K562 (cell line): ENCODE data around the gene CD69. TPM values are rescaled to one million over a fixed set of nuclear protein-coding genes. Genes with fewer than 3 reads are reported as not detected.

ENCODE experiments used
- CREM ChIP-seq: IDR thresholded peaks from 2 replicates; pipeline ENCODE4 v1.6.1; 2014; ENCODE audit warnings: antibody characterized with exemption, low read depth
- FOXP1 ChIP-seq: sonication (generic); formaldehyde crosslinking; IDR thresholded peaks from 2 replicates; pipeline ENCODE4 v1.8.0; 2022; ENCODE audit warnings: mild to moderate bottlenecking, missing genetic modification reagents
- HINFP ChIP-seq: fragments of 450-650 bp; conservative IDR thresholded peaks from 2 replicates; pipeline ENCODE4 v1.6.1; 2016; ENCODE audit warnings: missing genetic modification characterization, low read depth, mild to moderate bottlenecking, control low read depth, missing compliant biosample characterization
- MGA ChIP-seq: fragments of 450-650 bp; IDR thresholded peaks from 2 replicates; pipeline ENCODE4 v1.6.1; 2016; ENCODE audit warnings: mild to moderate bottlenecking, moderate library complexity
- POLR2AphosphoS2 ChIP-seq: IDR thresholded peaks from 2 replicates; pipeline ENCODE4 v1.6.1; 2012; ENCODE audit warnings: low read length, improper control_type of control experiment
- PRMT5 ChIP-seq: sonication (generic); formaldehyde crosslinking; IDR thresholded peaks from 2 replicates; pipeline ENCODE4 v1.5.0; 2020; ENCODE audit warnings: missing genetic modification reagents
- SMAD1 ChIP-seq: fragments of 150-350 bp; IDR thresholded peaks from 2 replicates; pipeline ENCODE4 v1.6.1; 2014; ENCODE audit warnings: low read length, low read depth; ENCODE audit not compliant: partially characterized antibody
- SRSF9 ChIP-seq: fragments of 200-400 bp; formaldehyde crosslinking; IDR thresholded peaks from 2 replicates; pipeline ENCODE4 v1.6.1; 2017; ENCODE audit warnings: low read depth, low read length, borderline replicate concordance
- ZFP1 ChIP-seq: fragments of 450-650 bp; formaldehyde crosslinking; IDR thresholded peaks from 2 replicates; pipeline ENCODE4 v1.4.0; 2020; ENCODE audit warnings: mild to moderate bottlenecking, mixed read lengths
- ZNF583 ChIP-seq: fragments of 250-450 bp; sonication (Bioruptor Pico); IDR thresholded peaks from 2 replicates; pipeline ENCODE4 v1.4.0; 2020
- ZNF707 ChIP-seq: fragments of 250-450 bp; sonication (Bioruptor Pico); conservative IDR thresholded peaks from 2 replicates; pipeline ENCODE4 v1.8.0; 2022; ENCODE audit warnings: inconsistent platforms, mild to moderate bottlenecking, moderate library complexity
- polyA plus RNA-seq, 8 experiments: library from polyadenylated mRNA; depleted of rRNA in 4 of 8; stranded (reverse) in 5 of 8; unstranded in 3 of 8; fragments of >200 nt; fragmentation: Nextera tagmentation in 2 of 8; fragmentation: Illumina TruSeq in 1 of 8; extraction: Ambion mirVana in 2 of 8; extraction: Trizol in 1 of 8; gene quantifications; 2 replicates each; pipeline versions ENCODE4 v1.2.1 to v1.2.3, GENCODE V29; 2011 to 2014; ENCODE audit warnings: inconsistent platforms in 1 of 8, missing spikeins in 1 of 8
- total RNA-seq, 7 experiments: library from RNA; depleted of rRNA in 6 of 7; stranded (reverse); fragments of >200 nt in 6 of 7; fragmentation: Illumina TruSeq in 2 of 7; extraction: Trizol in 2 of 7; gene quantifications; 2 replicates each; pipeline versions ENCODE4 v1.2.1 to v1.2.3, GENCODE V29; 2011 to 2021; ENCODE audit warnings: low replicate concordance in 1 of 7
- TF ChIP-seq, protein P1 (sequence below): IDR thresholded peaks from 2 replicates; pipeline ENCODE4 v1.6.1; 2014; ENCODE audit warnings: antibody characterized with exemption

The CD69 gene
- total and polyA plus RNA-seq, 9 of the 15 experiments (the other 6 are each of a cell fraction or from before 2014, with no cell fraction given) = 11.7 to 243 (median 54.4) TPM

DNA sequence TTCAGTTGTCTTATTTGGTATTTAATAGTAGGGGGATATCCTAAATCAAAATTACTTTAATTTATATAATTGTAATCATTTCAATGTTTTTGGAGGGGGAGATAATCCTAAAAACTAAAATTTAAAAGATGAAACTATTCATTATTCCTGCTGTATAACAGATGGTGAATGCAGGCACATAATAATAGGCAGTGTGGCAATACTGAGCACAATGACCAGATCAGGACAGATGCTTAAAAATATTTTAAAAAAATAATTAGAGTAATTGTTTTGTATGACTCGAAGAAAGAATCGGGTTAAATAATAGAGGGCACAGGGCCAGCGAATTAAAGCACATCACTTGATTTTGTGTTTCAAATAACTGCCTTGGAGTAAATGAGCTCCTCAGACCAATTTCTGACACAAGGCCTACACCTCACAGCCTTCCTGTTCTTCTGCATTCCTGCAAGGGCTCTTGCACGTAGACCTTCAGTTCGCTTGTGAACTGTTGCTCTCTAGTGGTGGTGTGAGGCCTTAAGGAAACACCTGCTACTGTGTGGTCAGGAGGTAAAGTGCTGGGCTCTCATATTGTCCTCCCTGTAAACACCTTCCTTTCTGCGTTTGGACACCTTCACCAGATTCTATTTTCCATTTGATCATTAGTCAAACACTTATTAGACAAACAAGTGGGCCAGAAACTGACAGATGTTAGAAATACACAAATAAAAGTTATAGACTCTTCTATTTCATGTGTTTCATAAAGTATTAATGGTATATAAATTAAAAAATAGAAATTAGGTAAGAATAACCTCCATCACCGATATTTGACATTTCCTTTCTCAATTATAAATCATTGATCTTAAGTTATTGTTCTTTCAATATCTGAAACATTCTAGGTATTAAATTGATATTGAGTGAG, 37.3 kb upstream of the CD69 start (continued):
- no peak for TF ChIP-seq ZNF583
- TF ChIP-seq MGA = 0 out of 2 replicates have a peak, but pooled peaks have one; percentile 33
- TF ChIP-seq SRSF9 = no peak
- TF ChIP-seq CREM = 0 out of 2 replicates have a peak, but pooled peaks have one; percentile 30
- TF ChIP-seq, protein P1, sequence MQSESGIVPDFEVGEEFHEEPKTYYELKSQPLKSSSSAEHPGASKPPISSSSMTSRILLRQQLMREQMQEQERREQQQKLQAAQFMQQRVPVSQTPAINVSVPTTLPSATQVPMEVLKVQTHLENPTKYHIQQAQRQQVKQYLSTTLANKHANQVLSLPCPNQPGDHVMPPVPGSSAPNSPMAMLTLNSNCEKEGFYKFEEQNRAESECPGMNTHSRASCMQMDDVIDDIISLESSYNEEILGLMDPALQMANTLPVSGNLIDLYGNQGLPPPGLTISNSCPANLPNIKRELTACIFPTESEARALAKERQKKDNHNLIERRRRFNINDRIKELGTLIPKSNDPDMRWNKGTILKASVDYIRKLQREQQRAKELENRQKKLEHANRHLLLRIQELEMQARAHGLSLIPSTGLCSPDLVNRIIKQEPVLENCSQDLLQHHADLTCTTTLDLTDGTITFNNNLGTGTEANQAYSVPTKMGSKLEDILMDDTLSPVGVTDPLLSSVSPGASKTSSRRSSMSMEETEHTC = no peak
- TF ChIP-seq POLR2AphosphoS2 = no peak
- no peak for TF ChIP-seq FOXP1 (CRISPR knock-in tag)
- no peak for TF ChIP-seq HINFP (tag)
- no peak for TF ChIP-seq ZNF707
- no peak for TF ChIP-seq PRMT5 (CRISPR knock-in tag)
- no peak for TF ChIP-seq ZFP1 (CRISPR knock-in tag)
- no peak for TF ChIP-seq SMAD1
